Sigmoid colon (tissue), 7 donors: Measurements from ENCODE around the gene MISP3. TPM values are rescaled to one million over a fixed set of nuclear protein-coding genes. Genes with fewer than 3 reads are reported as not detected.

Source experiments
- DNase-seq: peaks from one replicate; pipeline ENCODE4 v3.0.0-alpha.2; 2019
- H3K27ac ChIP-seq, 4 donors: fragments of 200-600 bp; sonication (generic); one replicate each; pipeline ENCODE4 v1.5.1; 2016 to 2019; ENCODE audit warnings: mild to moderate bottlenecking in 1 of 4
- H3K27me3 ChIP-seq, 3 donors: fragments of 200-600 bp; sonication (generic); one replicate each; pipeline ENCODE4 v1.5.1; 2019; ENCODE audit warnings: mild to moderate bottlenecking in 1 of 3
- H3K36me3 ChIP-seq, 4 donors: fragments of 200-600 bp; sonication (generic); one replicate each; pipeline ENCODE4 v1.5.1; 2016 to 2019
- H3K4me1 ChIP-seq, 4 donors: fragments of 200-600 bp; sonication (generic); one replicate each; pipeline ENCODE4 v1.5.1; 2017 to 2019
- H3K4me3 ChIP-seq, 4 donors: fragments of 200-600 bp; sonication (generic); one replicate each; pipeline ENCODE4 v1.5.1; 2017 to 2019; ENCODE audit warnings: mild to moderate bottlenecking in 2 of 4, moderate library complexity in 1 of 4
- H3K9me3 ChIP-seq, 4 donors: fragments of 200-600 bp in 3 of 4; sonication (generic) in 3 of 4; one replicate each; pipeline versions ENCODE4 v1.5.1 to v1.6.1; 2013 to 2019
- CTCF ChIP-seq, 4 experiments: fragments of 450-650 bp in 3 of 4; fragments of 200-600 bp in 1 of 4; IDR thresholded peaks; one replicate each; pipeline ENCODE4 v1.5.1; 2016 to 2019; ENCODE audit warnings: antibody characterized with exemption in 4 of 4, mild to moderate bottlenecking in 3 of 4, moderate library complexity in 2 of 4
- EP300 ChIP-seq, 4 donors: sonication (generic); formaldehyde crosslinking; IDR thresholded peaks; one replicate each; pipeline ENCODE4 v1.6.1; 2017; ENCODE audit warnings: antibody characterized with exemption in 4 of 4
- POLR2A ChIP-seq, 2 donors: fragments of 450-650 bp; IDR thresholded peaks; one replicate each; pipeline ENCODE4 v1.6.1; 2016; ENCODE audit warnings: antibody characterized with exemption in 2 of 2, mild to moderate bottlenecking in 2 of 2, moderate library complexity in 2 of 2
- POLR2AphosphoS5 ChIP-seq, 4 donors: sonication (generic); formaldehyde crosslinking; IDR thresholded peaks; one replicate each; pipeline ENCODE4 v1.6.1; 2017; ENCODE audit warnings: antibody characterized with exemption in 4 of 4
- WGBS, 2 donors: extraction: QIAGEN DNeasy Blood & Tissue Kit; methylation state at CpG; one replicate each; pipeline ENCODE4 v1.1.7; 2013; 5-methylcytosine and 5-hydroxymethylcytosine counted together
- intact Hi-C: fragments of 100-400 bp; cut with DNase I; formaldehyde crosslinking; loops from one replicate; pipeline ENCODE4 v1.15.1; 2023
- polyA plus RNA-seq, 3 donors: library from polyadenylated mRNA; stranded (reverse); fragments of 200-250 nt; gene quantifications; one replicate each; pipeline ENCODE4 v1.2.3, GENCODE V29; 2013
- total RNA-seq, 4 donors: library from RNA; depleted of rRNA; stranded (reverse); fragments of >200 nt; gene quantifications; one replicate each; pipeline ENCODE4 v1.1.0, GENCODE V29; 2016
- donor health status: healthy with polysubstance abuse.
- donor health status: Bipolar disorder and iron deficiency.
- donor health status: healthy.

MISP3 gene
- total and polyA plus RNA-seq, 7 donors = 1.4 to 26.4 (median 3.8) TPM

GRCh38 chr19:14061081-14061749 is 11.4 kb upstream of the MISP3 start:
- TF ChIP-seq POLR2AphosphoS5 (IDR thresholded peaks at IDR 0.05) (no peak), EP300 (IDR thresholded peaks at IDR 0.05) (no peak), CTCF (IDR thresholded peaks at IDR 0.05) (no peak)
- no peak overlapping the region for H3K27ac ChIP-seq
- H3K9me3 ChIP-seq = no peaks in the 10 kb centered on the region
- no peak overlapping the region for H3K4me3 ChIP-seq
- DNase-seq = no peak
- WGBS, 2 donors = 34 to 60% methylated on average over 9 of the region's 9 CpGs
- intact Hi-C loops = no loop called here
- peaks cover 14 to 63% (median 51%) of the 10 kb centered on the region in 3 donors for H3K27me3 ChIP-seq
- peaks cover 0 to 16% (median 9%) of the 10 kb centered on the region in 4 donors for H3K4me1 ChIP-seq
- H3K36me3 ChIP-seq = no peaks in the 10 kb centered on the region

DNA sequence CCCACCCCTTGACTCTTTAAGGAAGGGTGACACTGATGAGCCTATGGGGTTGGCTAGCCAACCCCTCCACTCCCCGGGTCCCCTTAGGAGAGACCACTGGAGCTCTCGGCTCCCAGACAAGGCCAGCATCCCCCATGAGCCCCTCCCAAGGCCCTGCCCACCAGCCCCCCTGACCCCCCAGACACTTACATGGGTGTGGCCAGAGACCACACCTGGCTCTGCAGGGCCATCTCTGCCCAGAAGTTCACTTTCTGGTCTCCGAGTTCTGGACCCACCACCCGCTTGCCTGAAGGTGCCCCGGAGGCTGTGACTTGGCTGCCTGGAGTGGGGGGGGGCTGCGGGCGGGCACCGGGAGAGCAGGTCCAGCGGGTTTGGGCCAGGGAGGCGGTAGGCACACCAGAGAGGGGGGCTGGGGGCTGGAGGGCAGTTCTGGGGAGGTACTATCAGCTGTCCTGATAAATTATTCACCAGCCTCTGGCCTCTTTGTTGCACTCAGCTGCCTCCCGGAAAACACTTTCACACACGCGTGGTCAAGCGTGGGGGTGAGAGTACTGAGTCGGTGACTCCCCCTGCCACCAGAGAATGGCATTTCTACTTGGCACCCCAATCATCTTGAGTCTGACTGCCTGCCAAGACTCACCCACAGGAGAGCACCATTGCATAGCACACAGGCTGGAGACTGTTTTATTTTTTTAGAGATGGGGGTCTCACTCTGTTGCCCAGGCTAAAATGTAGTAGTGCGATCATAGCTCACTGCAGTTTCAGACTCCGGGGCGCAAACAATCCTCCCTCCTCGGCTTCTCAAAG is 10.6 kb upstream of the MISP3 start, which contains the start of gene PALM3:
PALM3 (minus strand) TSS at position 326 of the 807 bp plus-strand sequence; CDS start at position 230, 96 bp downstream.
- DNase-seq = no peak
- Histone ChIP-seq H3K9me3 (no peaks in the 10 kb centered on the region), H3K4me1 (peaks cover 0 to 15% (median 8%) of the 10 kb centered on the region in 4 donors), H3K27me3 (peaks cover 14 to 60% (median 51%) of the 10 kb centered on the region in 3 donors), H3K27ac (no peak within 1 kb of the TSS), H3K36me3 (no peaks in the 10 kb centered on the region), H3K4me3 (no peak within 1 kb of the TSS)
- WGBS, 2 donors = 24 to 69% methylated on average over 19 of the region's 19 CpGs
- TF ChIP-seq EP300 (IDR thresholded peaks at IDR 0.05) (no peak), POLR2AphosphoS5 (IDR thresholded peaks at IDR 0.05) (no peak), POLR2A (IDR thresholded peaks at IDR 0.05) (no peak)
- intact Hi-C loops = no loop called here

GRCh38 chr19:14062558-14062855 is 10.1 kb upstream of the MISP3 start:
- no peak overlapping the region for H3K27ac ChIP-seq
- H3K36me3 ChIP-seq = no peaks in the 10 kb centered on the region
- DNase-seq = no peak
- intact Hi-C loops = no loop called here
- peaks cover 10 to 54% (median 46%) of the 10 kb centered on the region in 3 donors for H3K27me3 ChIP-seq
- peaks cover 0 to 9% (median 5%) of the 10 kb centered on the region in 4 donors for H3K4me1 ChIP-seq
- WGBS, 2 donors = 64 to 85% methylated on average over 5 of the region's 5 CpGs
- H3K4me3 ChIP-seq = no peak overlapping the region
- TF ChIP-seq POLR2A (IDR thresholded peaks at IDR 0.05) = no peak
- TF ChIP-seq CTCF (IDR thresholded peaks at IDR 0.05) = no peak
- no peak for TF ChIP-seq EP300 (IDR thresholded peaks at IDR 0.05)
- no peak for TF ChIP-seq POLR2AphosphoS5 (IDR thresholded peaks at IDR 0.05)
- H3K9me3 ChIP-seq = no peaks in the 10 kb centered on the region

DNA sequence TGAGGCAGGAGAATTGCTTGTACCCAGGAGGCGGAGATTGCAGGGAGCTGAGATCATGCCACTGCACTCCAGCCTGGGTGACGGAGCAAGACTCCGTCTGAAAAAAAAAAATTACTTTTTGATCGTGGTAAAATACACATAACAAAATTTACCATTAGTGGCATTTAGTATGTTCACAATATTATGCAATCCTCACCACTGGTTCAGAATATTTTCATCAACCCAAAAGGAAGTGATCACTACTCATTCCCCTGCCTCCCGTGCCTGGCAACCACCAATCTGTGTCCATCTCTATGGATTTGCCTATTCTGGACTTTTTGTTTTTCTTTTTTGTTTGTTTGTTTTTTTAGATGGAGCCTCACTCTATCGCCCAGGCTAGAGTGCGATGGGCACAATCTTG is 9.5 kb upstream of the MISP3 start:
- Histone ChIP-seq H3K27ac (no peak overlapping the region), H3K36me3 (no peaks in the 10 kb centered on the region), H3K4me1 (peaks cover 0 to 3% (median 0%) of the 10 kb centered on the region in 4 donors), H3K4me3 (no peak overlapping the region), H3K27me3 (peaks cover 5 to 48% (median 40%) of the 10 kb centered on the region in 3 donors), H3K9me3 (no peaks in the 10 kb centered on the region)
- TF ChIP-seq POLR2AphosphoS5 (IDR thresholded peaks at IDR 0.05) (no peak), CTCF (IDR thresholded peaks at IDR 0.05) (no peak), EP300 (IDR thresholded peaks at IDR 0.05) (no peak), POLR2A (IDR thresholded peaks at IDR 0.05) (no peak)
- intact Hi-C loops = no loop called here
- no peak for DNase-seq
- WGBS, 2 donors = 83 to 84% methylated on average over 7 of the region's 7 CpGs

GRCh38 chr19:14066134-14066533 is 6.5 kb upstream of the MISP3 start:
- H3K27me3 ChIP-seq = peaks cover 5 to 18% (median 9%) of the 10 kb centered on the region in 3 donors
- no peak overlapping the region for H3K4me3 ChIP-seq
- H3K36me3 ChIP-seq = no peaks in the 10 kb centered on the region
- no peak for TF ChIP-seq POLR2AphosphoS5 (IDR thresholded peaks at IDR 0.05)
- no peak for TF ChIP-seq POLR2A (IDR thresholded peaks at IDR 0.05)
- no peak for TF ChIP-seq EP300 (IDR thresholded peaks at IDR 0.05)
- TF ChIP-seq CTCF (IDR thresholded peaks at IDR 0.05) = no peak
- H3K27ac ChIP-seq = no peak overlapping the region
- no peaks in the 10 kb centered on the region for H3K4me1 ChIP-seq
- H3K9me3 ChIP-seq = no peaks in the 10 kb centered on the region
- DNase-seq = no peak
- intact Hi-C loops = no loop called here
- WGBS, 2 donors = 74 to 75% methylated on average over 2 of the region's 2 CpGs
